Measurements from ENCODE around the gene RGS10. TPM values are rescaled to one million over a fixed set of nuclear protein-coding genes. Genes with fewer than 3 reads are reported as not detected.

The RGS10 gene
- total and polyA plus RNA-seq, 7 donors: 54.1 to 192 (median 125) TPM

- intact Hi-C loops (cut with DNase I): loop anchor here (2.0 to 5.0 kb wide), 2 partner anchors 53 to 108 kb away; partner anchors contain the start of genes BAG3 and TIAL1
- H3K27ac ChIP-seq: peak overlapping the region; percentile 78 to 97 (median 89)
- peak overlapping the region; percentile 73 to 96 (median 82) for H3K4me3 ChIP-seq
Observed at GRCh38 chr10:119543814-119544642, 1.5 kb upstream of the RGS10 start.

GRCh38 chr10:119542988-119543813 is 682 bp upstream of the RGS10 start:
- Histone ChIP-seq H3K27ac (peak overlapping the region; percentile 78 to 97 (median 89)), H3K9me3 (no peaks in the 10 kb centered on the region), H3K4me3 (peak overlapping the region; percentile 73 to 96 (median 82)), H3K27me3 (no peaks in the 10 kb centered on the region), H3K4me1 (peaks cover 0 to 66% (median 64%) of the 10 kb centered on the region in 4 donors), H3K36me3 (no peaks in the 10 kb centered on the region)
- TF ChIP-seq EP300 (IDR thresholded peaks at IDR 0.05) (no peak), CTCF (IDR thresholded peaks at IDR 0.05) (peak; percentile 26 to 53 (median 48))
- 1% methylated on average over 78 of the region's 78 CpGs for WGBS, 2 donors
- intact Hi-C loops (cut with DNase I): loop anchor here (2.0 to 5.0 kb wide), 2 partner anchors 54 to 109 kb away; partner anchors contain the start of genes BAG3 and TIAL1
- DNase-seq: peak; percentile 82

More at GRCh38 chr10:119543814-119544642, 1.5 kb upstream of the RGS10 start:
- TF ChIP-seq POLR2AphosphoS5 (IDR thresholded peaks at IDR 0.05) (peak in 3 of 4 donors; percentile 40 to 74 (median 67)), EP300 (IDR thresholded peaks at IDR 0.05) (peak in 2 of 4 donors; percentile 32 to 61), POLR2A (IDR thresholded peaks at IDR 0.05) (no peak)
- WGBS, 2 donors: 66 to 76% methylated on average over 19 of the region's 19 CpGs
- Histone ChIP-seq H3K9me3 (no peaks in the 10 kb centered on the region), H3K4me1 (peaks cover 0 to 58% (median 56%) of the 10 kb centered on the region in 4 donors), H3K27me3 (no peaks in the 10 kb centered on the region), H3K36me3 (no peaks in the 10 kb centered on the region)
- peak; percentile 77 for DNase-seq

GRCh38 chr10:119541459-119542356 is 811 bp downstream of the RGS10 start:
- Histone ChIP-seq H3K9me3 (no peaks in the 10 kb centered on the region), H3K27me3 (no peaks in the 10 kb centered on the region), H3K36me3 (no peaks in the 10 kb centered on the region), H3K27ac (peak overlapping the region; percentile 78 to 97 (median 89)), H3K4me3 (peak overlapping the region; percentile 73 to 96 (median 82)), H3K4me1 (peaks cover 0 to 80% (median 77%) of the 10 kb centered on the region in 4 donors)
- 18 to 65% methylated on average over 57 of the region's 57 CpGs for WGBS, 2 donors
- DNase-seq: peak; percentile 74
- intact Hi-C loops (cut with DNase I): loop anchor here (2.0 to 5.0 kb wide), 2 partner anchors 55 to 111 kb away; partner anchors contain the start of genes BAG3 and TIAL1
- TF ChIP-seq POLR2A (IDR thresholded peaks at IDR 0.05): no peak
- no peak for TF ChIP-seq POLR2AphosphoS5 (IDR thresholded peaks at IDR 0.05)
- TF ChIP-seq CTCF (IDR thresholded peaks at IDR 0.05): no peak
- no peak for TF ChIP-seq EP300 (IDR thresholded peaks at IDR 0.05)

- 51 to 62% methylated on average over 6 of the region's 6 CpGs for WGBS, 2 donors
- Histone ChIP-seq H3K27ac (peak overlapping the region in 3 of 4 donors; percentile 83 to 97 (median 95)), H3K4me1 (peaks cover 0 to 82% (median 77%) of the 10 kb centered on the region in 4 donors), H3K9me3 (no peaks in the 10 kb centered on the region), H3K36me3 (no peaks in the 10 kb centered on the region), H3K4me3 (peak overlapping the region; percentile 73 to 96 (median 82)), H3K27me3 (no peaks in the 10 kb centered on the region)
- intact Hi-C loops (cut with DNase I): loop anchor here (5.0 kb wide), 1 partner anchor 111 kb away; the partner anchor contains the start of gene BAG3
- peak; percentile 58 for DNase-seq
- TF ChIP-seq POLR2AphosphoS5 (IDR thresholded peaks at IDR 0.05) (peak in 3 of 4 donors; percentile 9 to 38 (median 21)), POLR2A (IDR thresholded peaks at IDR 0.05) (no peak), EP300 (IDR thresholded peaks at IDR 0.05) (no peak), CTCF (IDR thresholded peaks at IDR 0.05) (no peak)
Observed at GRCh38 chr10:119541046-119541445, 1.5 kb downstream of the RGS10 start.

All from sigmoid colon (tissue), 7 donors.